Tibial nerve (tissue), 4 donors: ENCODE data around the gene ASTN2. TPM values are rescaled to one million over a fixed set of nuclear protein-coding genes. Genes with fewer than 3 reads are reported as not detected.
A peak's percentile ranks its signal among the peaks of the same experiment; 100 is the strongest.

Source experiments
- DNase-seq, 2 donors: peaks; one replicate each; pipeline ENCODE4 v3.0.0-alpha.2; 2019; ENCODE audit warnings: low spot score in 2 of 2
- H3K27ac ChIP-seq, 4 donors: fragments of 200-600 bp; sonication (generic) in 3 of 4; one replicate each; pipeline ENCODE4 v1.5.1; 2017 to 2019; ENCODE audit warnings: mild to moderate bottlenecking in 1 of 4
- H3K27me3 ChIP-seq, 2 donors: fragments of 200-600 bp; sonication (generic) in 1 of 2; one replicate each; pipeline versions ENCODE4 v1.5.1 to v1.6.0; 2017 to 2019
- H3K36me3 ChIP-seq, 3 donors: fragments of 200-600 bp; sonication (generic); one replicate each; pipeline ENCODE4 v1.5.1; 2018 to 2019
- H3K4me1 ChIP-seq, 4 donors: fragments of 200-600 bp; sonication (generic) in 3 of 4; one replicate each; pipeline ENCODE4 v1.5.1; 2017 to 2019
- H3K4me3 ChIP-seq, 4 donors: fragments of 200-600 bp; sonication (generic) in 3 of 4; one replicate each; pipeline ENCODE4 v1.5.1; 2017 to 2019; ENCODE audit warnings: mild to moderate bottlenecking in 1 of 4, moderate library complexity in 1 of 4
- H3K9me3 ChIP-seq, 4 donors: fragments of 200-600 bp; sonication (generic) in 3 of 4; one replicate each; pipeline ENCODE4 v1.5.1; 2017 to 2019
- CTCF ChIP-seq, 5 experiments: fragments of 200-600 bp in 3 of 5; fragments of 450-650 bp in 2 of 5; sonication (generic) in 3 of 5; IDR thresholded peaks; one replicate each; pipeline ENCODE4 v1.5.1; 2016 to 2019; ENCODE audit warnings: antibody characterized with exemption in 5 of 5, mild to moderate bottlenecking in 3 of 5, moderate library complexity in 2 of 5
- EP300 ChIP-seq, 2 donors: sonication (generic); formaldehyde crosslinking; IDR thresholded peaks; one replicate each; pipeline ENCODE4 v1.6.1; 2017; ENCODE audit warnings: antibody characterized with exemption in 2 of 2, mild to moderate bottlenecking in 1 of 2
- POLR2A ChIP-seq, 2 donors: fragments of 450-650 bp; IDR thresholded peaks; one replicate each; pipeline ENCODE4 v1.6.1; 2017; ENCODE audit warnings: antibody characterized with exemption in 2 of 2, mild to moderate bottlenecking in 2 of 2, moderate library complexity in 2 of 2
- WGBS, 2 donors: methylation state at CpG; one replicate each; pipeline ENCODE4 v1.1.5; 2018; 5-methylcytosine and 5-hydroxymethylcytosine counted together
- total RNA-seq, 4 donors: library from RNA; depleted of rRNA; stranded (reverse); fragments of >200 nt; gene quantifications; one replicate each; pipeline ENCODE4 v1.1.0, GENCODE V29; 2016

ASTN2 gene
- total RNA-seq, 4 donors from 2014 or later = 9.0 to 14.9 (median 12.3) TPM

GRCh38 chr9:116574027-116574679 is 840.7 kb downstream of the ASTN2 start:
- H3K9me3 ChIP-seq = no peaks in the 10 kb centered on the region
- TF ChIP-seq POLR2A (IDR thresholded peaks at IDR 0.05) (no peak), CTCF (IDR thresholded peaks at IDR 0.05) (no peak)
- no peak overlapping the region for H3K27ac ChIP-seq
- no peak for DNase-seq
- 82 to 85% methylated on average over 1 of the region's 1 CpG for WGBS, 2 donors
- H3K27me3 ChIP-seq = no peaks in the 10 kb centered on the region
- no peak overlapping the region for H3K4me3 ChIP-seq
- no peaks in the 10 kb centered on the region for H3K36me3 ChIP-seq
- H3K4me1 ChIP-seq = peaks cover 0 to 13% (median 7%) of the 10 kb centered on the region in 4 donors

- 25 to 26% methylated on average over 12 of the region's 12 CpGs for WGBS, 2 donors
- Histone ChIP-seq H3K9me3 (no peaks in the 10 kb centered on the region), H3K4me1 (peaks cover 0 to 15% (median 7%) of the 10 kb centered on the region in 4 donors), H3K4me3 (no peak overlapping the region), H3K27me3 (no peaks in the 10 kb centered on the region), H3K36me3 (no peaks in the 10 kb centered on the region), H3K27ac (peak overlapping the region in 1 of 4 donors; percentile 5)
- peak; percentile 66 to 78 for DNase-seq
- TF ChIP-seq CTCF (IDR thresholded peaks at IDR 0.05) (peak; percentile 76 to 89 (median 84)), POLR2A (IDR thresholded peaks at IDR 0.05) (no peak), EP300 (IDR thresholded peaks at IDR 0.05) (peak in 1 of 2 donors; percentile 51)
Observed at GRCh38 chr9:116572095-116572748, 842.6 kb downstream of the ASTN2 start.

GRCh38 chr9:116569111-116569510 is 845.7 kb downstream of the ASTN2 start:
- no peak for TF ChIP-seq POLR2A (IDR thresholded peaks at IDR 0.05)
- no peak for TF ChIP-seq CTCF (IDR thresholded peaks at IDR 0.05)
- TF ChIP-seq EP300 (IDR thresholded peaks at IDR 0.05) = no peak
- peaks cover 0 to 20% (median 7%) of the 10 kb centered on the region in 4 donors for H3K4me1 ChIP-seq
- H3K4me3 ChIP-seq = no peak overlapping the region
- WGBS, 2 donors = 79 to 84% methylated on average over 5 of the region's 5 CpGs
- H3K36me3 ChIP-seq = no peaks in the 10 kb centered on the region
- no peaks in the 10 kb centered on the region for H3K9me3 ChIP-seq
- H3K27ac ChIP-seq = no peak overlapping the region
- no peak for DNase-seq
- H3K27me3 ChIP-seq = no peaks in the 10 kb centered on the region

GRCh38 chr9:116566677-116567488 is 848.0 kb downstream of the ASTN2 start:
- 57 to 65% methylated on average over 5 of the region's 5 CpGs for WGBS, 2 donors
- TF ChIP-seq CTCF (IDR thresholded peaks at IDR 0.05) (no peak), POLR2A (IDR thresholded peaks at IDR 0.05) (no peak), EP300 (IDR thresholded peaks at IDR 0.05) (no peak)
- Histone ChIP-seq H3K27ac (peak overlapping the region in 1 of 4 donors; percentile 34), H3K4me3 (no peak overlapping the region), H3K4me1 (peaks cover 0 to 11% (median 2%) of the 10 kb centered on the region in 4 donors), H3K9me3 (no peaks in the 10 kb centered on the region), H3K27me3 (no peaks in the 10 kb centered on the region), H3K36me3 (no peaks in the 10 kb centered on the region)
- no peak for DNase-seq
